SK-N-SH (cell line): ENCODE data around the gene IL12RB1.

ENCODE experiments used
- CTCF ChIP-seq: fragments of 200-600 bp; sonication (generic); IDR thresholded peaks from 2 replicates; pipeline ENCODE4 v1.6.1; 2017; ENCODE audit warnings: antibody characterized with exemption, mild to moderate bottlenecking, moderate library complexity
- MXI1 ChIP-seq: IDR thresholded peaks from 2 replicates; pipeline ENCODE4 v1.6.1; 2012; ENCODE audit warnings: mild to moderate bottlenecking, low read depth, low read length, improper control_type of control experiment
- POLR2AphosphoS5 ChIP-seq: IDR thresholded peaks from 2 replicates; pipeline ENCODE4 v1.6.1; 2012; ENCODE audit warnings: low read depth, low read length
- RCOR1 ChIP-seq: fragments of 150-350 bp; IDR thresholded peaks from 2 replicates; pipeline ENCODE4 v1.6.1; 2017; ENCODE audit warnings: antibody characterized with exemption, low read length

GRCh38 chr19:18107235-18107634 lies 20.5 kb upstream of the IL12RB1 start:
- TF ChIP-seq POLR2AphosphoS5, result no peak
- no peak for TF ChIP-seq CTCF
- no peak for TF ChIP-seq RCOR1
- no peak for TF ChIP-seq MXI1
